H1 (cell line): Measurements from ENCODE around the gene CCDC106. TPM values are rescaled to one million over a fixed set of nuclear protein-coding genes. Genes with fewer than 3 reads are reported as not detected.

Experiments used
- CTCF ChIA-PET: fragments of 300-600 bp; sonication (Branson Sonifier 250); formaldehyde crosslinking; loops from one replicate; lab custom pipeline; 2021; ENCODE audit not compliant: partially characterized antibody; lab: Charles Lee
- POLR2A ChIA-PET: fragments of 300-600 bp; sonication (Branson Sonifier 250); formaldehyde crosslinking; loops from one replicate; lab custom pipeline; 2021; ENCODE audit warnings: inconsistent platforms; ENCODE audit not compliant: partially characterized antibody; lab: Charles Lee
- DNase-seq, 2 experiments: peaks; one replicate each; pipeline versions ENCODE4 v3.0.0 to v3.0.0-alpha.2; 2010 to 2022; ENCODE audit warnings: low spot score in 2 of 2, low read depth in 1 of 2, mixed read lengths in 1 of 2
- FAIRE-seq: peaks from 2 replicates; lab custom pipeline; 2011; peaks lifted over from hg19 to GRCh38; lab: Jason Lieb, UNC
- H2AFZ ChIP-seq: 2 replicates; pipeline ENCODE4 v1.8.1; 2012; ENCODE audit warnings: low read length, inconsistent platforms
- H2AK5ac ChIP-seq: 2 replicates; pipeline ENCODE4 v1.6.1; 2013; ENCODE audit warnings: low read depth, low read length
- H2BK120ac ChIP-seq: replicated peaks from 2 replicates; pipeline ENCODE3; 2013; ENCODE audit warnings: low read depth, low read length, inconsistent platforms
- H2BK12ac ChIP-seq: 2 replicates; pipeline ENCODE4 v1.6.1; 2013; ENCODE audit warnings: low read depth, low read length
- H2BK15ac ChIP-seq: 2 replicates; pipeline ENCODE4 v1.6.1; 2013; ENCODE audit warnings: low read length
- H2BK20ac ChIP-seq: 2 replicates; pipeline ENCODE4 v1.6.1; 2013; ENCODE audit warnings: low read length
- H2BK5ac ChIP-seq: 2 replicates; pipeline ENCODE4 v1.6.1; 2013; ENCODE audit warnings: low read depth, low read length
- H3K14ac ChIP-seq: 2 replicates; pipeline ENCODE4 v1.6.1; 2013; ENCODE audit warnings: inconsistent platforms; ENCODE audit not compliant: insufficient read length
- H3K18ac ChIP-seq: 2 replicates; pipeline ENCODE4 v1.6.1; 2013; ENCODE audit warnings: low read length; ENCODE audit errors: extremely low read depth
- H3K23ac ChIP-seq: 2 replicates; pipeline ENCODE4 v1.6.1; 2013; ENCODE audit warnings: inconsistent platforms; ENCODE audit not compliant: insufficient read length
- H3K23me2 ChIP-seq: 2 replicates; pipeline ENCODE4 v1.6.1; 2013; ENCODE audit warnings: low read depth, low read length
- H3K27ac ChIP-seq: 2 replicates; pipeline ENCODE4 v1.6.1; 2011; ENCODE audit warnings: low read depth, low read length, inconsistent platforms
- H3K27me3 ChIP-seq, 4 experiments: replicated peaks in 1 of 4; 1 replicate in 1 of 4; 2 replicates in 3 of 4; pipeline versions ENCODE4 v1.6.1 to v1.8.1; 2011 to 2013; ENCODE audit warnings: low read length in 3 of 4, mild to moderate bottlenecking in 3 of 4, inconsistent platforms in 2 of 4, mixed read lengths in 2 of 4, moderate library complexity in 1 of 4; ENCODE audit not compliant: control insufficient read depth in 3 of 4, insufficient read depth in 3 of 4; ENCODE audit errors: extremely low read depth in 1 of 4
- H3K36me3 ChIP-seq, 4 experiments: 2 replicates each; pipeline versions ENCODE4 v1.6.1 to v1.8.1; 2011 to 2013; ENCODE audit warnings: mild to moderate bottlenecking in 4 of 4, low read length in 3 of 4, moderate library complexity in 2 of 4, control low read depth in 1 of 4, inconsistent platforms in 1 of 4; ENCODE audit not compliant: insufficient read depth in 4 of 4, control insufficient read depth in 2 of 4
- H3K4ac ChIP-seq: replicated peaks from 2 replicates; pipeline ENCODE3; 2013; ENCODE audit warnings: low read length, low read depth, mixed read lengths, inconsistent platforms; ENCODE audit not compliant: insufficient read length
- H3K4me1 ChIP-seq, 4 experiments: replicated peaks in 1 of 4; 1 replicate in 1 of 4; 2 replicates in 3 of 4; pipeline versions ENCODE4 v1.6.1 to v1.8.1; 2011 to 2013; ENCODE audit warnings: low read length in 3 of 4, inconsistent platforms in 2 of 4, mixed read lengths in 1 of 4; ENCODE audit not compliant: insufficient read depth in 4 of 4, control insufficient read depth in 3 of 4
- H3K4me2 ChIP-seq, 2 experiments: 2 replicates each; pipeline versions ENCODE4 v1.6.1 to v1.8.1; 2011 to 2013; ENCODE audit warnings: low read depth in 2 of 2, low read length in 2 of 2, control low read depth in 1 of 2, inconsistent platforms in 1 of 2, mild to moderate bottlenecking in 1 of 2; ENCODE audit not compliant: insufficient read depth in 1 of 2
- H3K4me3 ChIP-seq, 4 experiments: fragments of 200-600, 300-600 bp in 1 of 4; sonication (generic), shearing (Covaris generic), sonication (Bioruptor Twin) in 1 of 4; 2 replicates each; pipeline versions ENCODE4 v1.5.1 to v1.8.1; 2011 to 2016; ENCODE audit warnings: low read length in 4 of 4, low read depth in 3 of 4, control low read depth in 2 of 4, inconsistent platforms in 2 of 4, mild to moderate bottlenecking in 2 of 4, mixed read lengths in 1 of 4, moderate library complexity in 1 of 4; ENCODE audit not compliant: insufficient read depth in 2 of 4; ENCODE audit errors: extremely low read depth in 1 of 4
- H3K56ac ChIP-seq: replicated peaks from 2 replicates; pipeline ENCODE3; 2013; ENCODE audit warnings: low read depth, mild to moderate bottlenecking, mixed read lengths, low read length, inconsistent platforms; ENCODE audit not compliant: insufficient read length
- H3K79me1 ChIP-seq: 2 replicates; pipeline ENCODE4 v1.6.1; 2013; ENCODE audit warnings: low read depth, low read length, control low read depth
- H3K79me2 ChIP-seq, 2 experiments: 2 replicates each; pipeline versions ENCODE4 v1.6.1 to v1.8.1; 2012 to 2013; ENCODE audit warnings: low read length in 2 of 2, mild to moderate bottlenecking in 2 of 2, inconsistent platforms in 1 of 2; ENCODE audit not compliant: insufficient read depth in 2 of 2, control insufficient read depth in 1 of 2
- H3K9ac ChIP-seq, 4 experiments: replicated peaks in 1 of 4; 1 replicate in 1 of 4; 2 replicates in 3 of 4; pipeline versions ENCODE4 v1.6.1 to v1.8.1; 2011 to 2013; ENCODE audit warnings: low read depth in 3 of 4, low read length in 3 of 4, control low read depth in 2 of 4, mild to moderate bottlenecking in 2 of 4, moderate library complexity in 2 of 4, inconsistent platforms in 1 of 4; ENCODE audit errors: extremely low read depth in 1 of 4
- H3K9me3 ChIP-seq, 2 experiments: 2 replicates each; pipeline versions ENCODE4 v1.6.1 to v1.8.1; 2012 to 2013; ENCODE audit warnings: mild to moderate bottlenecking in 2 of 2, moderate library complexity in 2 of 2, control low read depth in 1 of 2, inconsistent platforms in 1 of 2, low read depth in 1 of 2, low read length in 1 of 2, mixed read lengths in 1 of 2; ENCODE audit not compliant: insufficient read depth in 2 of 2
- H4K20me1 ChIP-seq, 2 experiments: replicated peaks in 1 of 2; 2 replicates each; pipeline versions ENCODE3 to v1.8.1; 2011 to 2013; ENCODE audit warnings: inconsistent platforms in 2 of 2, low read length in 2 of 2, mild to moderate bottlenecking in 1 of 2; ENCODE audit not compliant: insufficient read depth in 2 of 2, control insufficient read depth in 1 of 2
- H4K5ac ChIP-seq: 2 replicates; pipeline ENCODE4 v1.6.1; 2013; ENCODE audit warnings: low read length, low read depth, mixed read lengths, inconsistent platforms; ENCODE audit not compliant: insufficient read length
- H4K8ac ChIP-seq: 2 replicates; pipeline ENCODE4 v1.8.0; 2013; ENCODE audit warnings: mild to moderate bottlenecking, moderate library complexity, low read length, inconsistent platforms; ENCODE audit not compliant: insufficient read depth; ENCODE audit errors: extremely low read depth
- H4K91ac ChIP-seq: replicated peaks from 2 replicates; pipeline ENCODE3; 2013; ENCODE audit warnings: low read length, mixed read lengths, inconsistent platforms; ENCODE audit not compliant: insufficient read length
- KDM1A ChIP-seq: fragments of 200-600, 300-600 bp; sonication (generic); IDR thresholded peaks from 2 replicates; pipeline ENCODE4 v1.7.1; 2016; ENCODE audit warnings: mild to moderate bottlenecking, low read length, borderline replicate concordance
- TAF1 ChIP-seq: IDR thresholded peaks from 2 replicates; pipeline ENCODE4 v1.6.1; 2011; ENCODE audit warnings: mild to moderate bottlenecking, low read depth, low read length
- TBP ChIP-seq: IDR thresholded peaks from 2 replicates; pipeline ENCODE4 v1.6.1; 2011; ENCODE audit warnings: low read depth, low read length, improper control_type of control experiment
- WGBS, 2 experiments: shearing (Covaris generic) in 1 of 2; methylation state at CpG; one replicate each; pipeline versions ENCODE4 v1.1.6 to v1.1.7; 2013 to 2015; ENCODE audit warnings: low lambda C conversion rate in 2 of 2, mixed read lengths in 2 of 2, inconsistent platforms in 1 of 2, low coverage in 1 of 2, missing lambda C conversion rate in 1 of 2; ENCODE audit not compliant: insufficient replicate concordance in 2 of 2, insufficient coverage in 1 of 2, insufficient read length in 1 of 2; ENCODE audit errors: extremely low coverage in 1 of 2, missing lambda C conversion rate in 1 of 2; 5-methylcytosine and 5-hydroxymethylcytosine counted together
- polyA plus RNA-seq, 7 experiments: library from polyadenylated mRNA; depleted of rRNA in 3 of 7; stranded (reverse) in 5 of 7; unstranded in 2 of 7; fragments of >200 nt in 5 of 7; fragments of 200-250 nt in 2 of 7; gene quantifications; 1 replicate in 5 of 7; 2 replicates in 1 of 7; 4 replicates in 1 of 7; pipeline versions ENCODE4 v1.2.1 to v1.2.3, GENCODE V29; 2011 to 2013; ENCODE audit warnings: missing spikeins in 2 of 7, mixed read lengths in 2 of 7
- total RNA-seq: library from RNA; stranded (reverse); fragmentation: NEBNext Ultra II Directional; extraction: Animal tissue kit (Norgen Biotek cat#: 25700); gene quantifications from 2 replicates; pipeline ENCODE4 v1.2.1, GENCODE V29; 2021
- TF ChIP-seq, protein P1 (sequence below), 3 experiments: IDR thresholded peaks; 1 replicate in 2 of 3; 2 replicates in 1 of 3; pipeline versions ENCODE4 v1.5.1 to v1.6.1; 2011; ENCODE audit warnings: low read length in 3 of 3, mild to moderate bottlenecking in 3 of 3, inconsistent platforms in 2 of 3, low read depth in 1 of 3, moderate library complexity in 1 of 3; ENCODE audit not compliant: insufficient read depth in 1 of 3; ENCODE audit errors: control extremely low read depth in 1 of 3

Gene CCDC106
- total and polyA plus RNA-seq, 2 of the 8 experiments (the other 6 are each of a cell fraction or from before 2014, with no cell fraction given) = 12.0 to 20.1 TPM

DNA sequence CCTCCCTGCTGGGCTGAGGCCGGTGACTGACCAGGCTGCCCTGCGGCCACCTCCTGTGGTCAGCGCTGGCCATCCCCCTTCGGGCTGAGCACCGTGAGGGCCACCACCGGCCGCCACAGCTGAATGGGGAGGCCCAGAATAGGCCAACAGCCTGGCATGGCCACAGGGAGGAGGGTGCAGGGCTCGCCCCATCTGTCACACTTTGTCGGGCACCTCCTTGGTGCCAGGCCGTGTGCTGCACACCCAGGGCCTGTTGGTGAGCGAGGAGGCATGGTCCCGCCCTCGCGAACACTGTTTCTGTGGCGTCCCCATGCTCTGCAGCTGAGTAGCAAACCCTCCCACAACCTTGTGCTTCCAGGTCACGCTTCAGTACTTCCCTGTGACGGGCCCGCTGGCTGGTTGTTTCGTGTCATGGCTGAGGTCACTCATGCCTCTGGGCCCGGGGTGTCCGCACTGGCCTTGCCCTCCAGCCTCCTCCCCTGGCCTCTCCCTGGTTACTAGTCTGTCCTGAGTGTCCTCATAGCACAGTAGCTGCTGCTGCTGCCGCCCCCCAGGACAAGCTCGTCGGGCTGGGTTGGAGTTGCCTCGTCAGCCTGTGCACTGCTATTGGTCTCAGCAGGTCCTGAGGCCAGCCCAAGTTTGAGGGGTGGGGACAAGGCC is 42.2 kb downstream of the CCDC106 start:
- no peak for TF ChIP-seq KDM1A
- TF ChIP-seq TBP = no peak
- no peak for TF ChIP-seq TAF1
- TF ChIP-seq, protein P1, sequence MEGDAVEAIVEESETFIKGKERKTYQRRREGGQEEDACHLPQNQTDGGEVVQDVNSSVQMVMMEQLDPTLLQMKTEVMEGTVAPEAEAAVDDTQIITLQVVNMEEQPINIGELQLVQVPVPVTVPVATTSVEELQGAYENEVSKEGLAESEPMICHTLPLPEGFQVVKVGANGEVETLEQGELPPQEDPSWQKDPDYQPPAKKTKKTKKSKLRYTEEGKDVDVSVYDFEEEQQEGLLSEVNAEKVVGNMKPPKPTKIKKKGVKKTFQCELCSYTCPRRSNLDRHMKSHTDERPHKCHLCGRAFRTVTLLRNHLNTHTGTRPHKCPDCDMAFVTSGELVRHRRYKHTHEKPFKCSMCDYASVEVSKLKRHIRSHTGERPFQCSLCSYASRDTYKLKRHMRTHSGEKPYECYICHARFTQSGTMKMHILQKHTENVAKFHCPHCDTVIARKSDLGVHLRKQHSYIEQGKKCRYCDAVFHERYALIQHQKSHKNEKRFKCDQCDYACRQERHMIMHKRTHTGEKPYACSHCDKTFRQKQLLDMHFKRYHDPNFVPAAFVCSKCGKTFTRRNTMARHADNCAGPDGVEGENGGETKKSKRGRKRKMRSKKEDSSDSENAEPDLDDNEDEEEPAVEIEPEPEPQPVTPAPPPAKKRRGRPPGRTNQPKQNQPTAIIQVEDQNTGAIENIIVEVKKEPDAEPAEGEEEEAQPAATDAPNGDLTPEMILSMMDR (IDR thresholded peaks at IDR 0.05; ENCODE audit: control extremely low read depth in 1 of 3, insufficient read depth in 1 of 3, low read depth in 1 of 3, low read length in 3 of 3) = no peak
- TF ChIP-seq, all 59 proteins: peak for 0
- H2BK12ac ChIP-seq = no peak overlapping the region
- H3K56ac ChIP-seq = no peak overlapping the region
- H4K5ac ChIP-seq = no peak overlapping the region
- no peak overlapping the region for H2AFZ ChIP-seq
- H3K36me3 ChIP-seq = peaks cover 2 to 57% (median 18%) of the 10 kb centered on the region in 4 experiments; a peak in 6 of 8 replicates
- H4K8ac ChIP-seq = no peak overlapping the region
- ChIA-PET POLR2A (interaction anchor here (1.9 kb wide), 1 partner anchor 13 kb away, joined by 6 read pairs; no protein-coding TSS in a partner anchor), CTCF (interaction anchor here (0.5 kb wide), 1 partner anchor 647 kb away, joined by 4 read pairs; no protein-coding TSS in a partner anchor)
- no peak overlapping the region for H3K27ac ChIP-seq
- peaks cover 3% of the 10 kb centered on the region for H3K79me1 ChIP-seq
- DNase-seq (no peak), FAIRE-seq (no peak)
- H2AK5ac ChIP-seq = no peak overlapping the region
- peaks cover 1 to 31% of the 10 kb centered on the region in 2 experiments for H4K20me1 ChIP-seq
- no peaks in the 10 kb centered on the region for H3K4me1 ChIP-seq
- H2BK20ac ChIP-seq = no peak overlapping the region
- no peak overlapping the region for H3K4me2 ChIP-seq
- no peak overlapping the region for H3K4me3 ChIP-seq
- no peaks in the 10 kb centered on the region for H3K9me3 ChIP-seq
- H4K91ac ChIP-seq = no peak overlapping the region
- H3K79me2 ChIP-seq = peaks cover 0 to 5% of the 10 kb centered on the region in 2 experiments; a peak in 1 of 4 replicates
- 97% methylated on average over 19 of the region's 25 CpGs; no CpG with 5 or more reads in 1 of the 2 experiments for WGBS, 2 experiments
- no peak overlapping the region for H2BK15ac ChIP-seq
- no peak overlapping the region for H3K23ac ChIP-seq
- no peaks in the 10 kb centered on the region for H3K23me2 ChIP-seq
- H3K4ac ChIP-seq = no peak overlapping the region
- H2BK120ac ChIP-seq = no peak overlapping the region
- H3K27me3 ChIP-seq = no peaks in the 10 kb centered on the region; a peak in 1 of 7 replicates
- no peak overlapping the region for H3K9ac ChIP-seq
- no peak overlapping the region for H3K18ac ChIP-seq
- H2BK5ac ChIP-seq = no peak overlapping the region
- no peak overlapping the region for H3K14ac ChIP-seq
